Right hindlimb (tissue), 1 donor: ENCODE measurements around the gene FBN2.
A peak's percentile ranks its signal among the peaks of the same experiment; 100 is the strongest.

Experiments used
- DNase-seq: peaks from one replicate; pipeline ENCODE4 v3.0.0-alpha.2; 2018

Gene FBN2

GRCh38 chr5:128538000-128538249, at the start of gene FBN2:
Gene FBN2 (minus strand): TSS chr5:128538245. CDS start chr5:128537603, 642 bp downstream.
- DNase-seq: no peak

DNA sequence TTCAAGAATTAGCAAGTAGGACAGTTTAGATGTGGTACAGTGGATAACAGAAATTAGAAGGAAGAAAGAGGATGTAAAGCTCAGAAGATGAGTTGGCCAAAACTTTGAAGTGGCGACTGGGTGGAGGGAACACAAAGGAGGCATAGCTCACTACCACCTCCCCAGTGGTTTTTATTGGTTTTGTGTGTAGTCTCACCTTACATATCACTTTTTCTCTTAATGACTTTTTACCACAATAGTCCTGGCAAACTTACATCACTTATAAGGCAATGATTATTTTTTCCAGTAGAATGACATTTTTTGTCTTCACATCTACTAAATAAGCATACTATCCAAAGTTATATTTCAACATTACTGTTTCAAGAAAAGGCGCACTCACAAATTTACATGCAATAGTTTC, 49.2 kb upstream of the FBN2 start:
- DNase-seq: no peak

DNA sequence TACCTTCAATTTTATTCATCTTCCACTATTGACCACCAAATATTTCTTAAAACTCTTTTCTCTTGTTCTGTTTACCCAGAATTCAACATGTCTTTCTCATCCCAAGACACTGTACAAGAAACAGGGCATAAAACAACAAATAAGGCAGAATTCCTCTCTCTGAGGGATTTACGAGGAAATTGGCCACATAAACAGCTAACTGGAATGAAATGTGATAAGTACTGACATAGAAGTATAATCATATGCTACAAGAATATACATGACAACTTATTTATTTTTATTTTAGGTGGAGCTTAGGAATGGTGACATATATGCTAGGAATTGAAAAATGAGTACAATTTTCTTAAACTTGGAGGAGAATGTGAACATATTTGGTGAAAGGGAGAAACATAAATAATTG, 48.8 kb upstream of the FBN2 start:
- no peak for DNase-seq

- DNase-seq: no peak
These were observed 41.6 kb upstream of the FBN2 start for GRCh38 chr5:128579639-128580038.

DNA sequence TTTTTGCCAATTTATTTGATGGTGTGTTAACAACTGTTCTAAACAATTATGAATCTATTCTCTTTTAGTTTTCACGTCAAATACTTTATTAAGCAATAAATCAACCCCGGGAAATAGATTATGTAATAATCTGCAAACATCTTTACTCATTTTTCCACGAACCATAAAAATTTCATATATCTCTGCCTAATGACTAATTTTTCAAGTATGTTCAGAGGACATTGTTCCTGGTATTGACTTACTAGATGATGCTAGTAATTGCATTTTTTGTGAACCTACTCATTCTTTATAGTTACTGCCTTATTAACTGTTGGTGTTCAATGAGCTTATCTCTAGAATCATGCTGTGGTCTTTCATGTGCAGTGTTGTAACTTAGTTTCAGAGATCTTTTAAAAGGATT, 41.0 kb upstream of the FBN2 start:
- DNase-seq: no peak

DNA sequence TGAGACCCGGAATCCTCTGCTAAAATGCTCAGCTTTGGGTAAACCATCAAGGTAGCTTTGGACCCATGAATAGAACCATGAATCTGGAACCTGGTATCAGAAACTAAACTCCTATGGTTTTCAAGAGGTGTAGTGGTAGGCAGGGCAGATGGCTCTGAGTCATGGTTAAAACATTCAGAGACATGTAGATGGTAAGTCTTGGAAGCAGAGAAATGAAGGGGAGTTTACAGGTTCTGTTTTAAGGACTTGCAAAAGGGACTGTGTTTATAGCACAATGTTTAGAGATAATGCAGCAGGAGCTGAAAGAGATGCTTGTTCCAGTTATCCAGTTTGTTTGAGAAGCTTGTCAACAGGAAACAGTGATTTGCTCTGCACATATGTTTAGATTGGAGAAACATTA, 36.0 kb upstream of the FBN2 start:
- no peak for DNase-seq

DNA sequence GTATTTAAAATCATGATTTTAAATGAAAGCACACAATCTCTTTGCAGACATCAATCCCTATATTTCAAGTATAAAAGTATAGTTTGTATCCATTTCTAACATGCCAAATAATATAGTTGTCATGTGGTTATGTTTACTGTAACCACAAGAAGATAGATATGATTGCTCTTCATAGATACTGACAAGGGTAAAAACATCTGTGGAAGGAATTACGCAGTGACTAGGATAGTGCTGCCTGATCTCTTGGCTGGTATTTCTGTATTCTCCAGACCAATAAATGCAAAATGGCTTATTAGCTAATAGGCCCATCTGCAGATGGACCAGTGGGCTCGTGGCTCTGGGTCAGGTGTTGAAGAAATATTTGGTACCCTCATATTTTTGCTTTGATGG, 34.9 kb upstream of the FBN2 start:
- no peak for DNase-seq

DNA sequence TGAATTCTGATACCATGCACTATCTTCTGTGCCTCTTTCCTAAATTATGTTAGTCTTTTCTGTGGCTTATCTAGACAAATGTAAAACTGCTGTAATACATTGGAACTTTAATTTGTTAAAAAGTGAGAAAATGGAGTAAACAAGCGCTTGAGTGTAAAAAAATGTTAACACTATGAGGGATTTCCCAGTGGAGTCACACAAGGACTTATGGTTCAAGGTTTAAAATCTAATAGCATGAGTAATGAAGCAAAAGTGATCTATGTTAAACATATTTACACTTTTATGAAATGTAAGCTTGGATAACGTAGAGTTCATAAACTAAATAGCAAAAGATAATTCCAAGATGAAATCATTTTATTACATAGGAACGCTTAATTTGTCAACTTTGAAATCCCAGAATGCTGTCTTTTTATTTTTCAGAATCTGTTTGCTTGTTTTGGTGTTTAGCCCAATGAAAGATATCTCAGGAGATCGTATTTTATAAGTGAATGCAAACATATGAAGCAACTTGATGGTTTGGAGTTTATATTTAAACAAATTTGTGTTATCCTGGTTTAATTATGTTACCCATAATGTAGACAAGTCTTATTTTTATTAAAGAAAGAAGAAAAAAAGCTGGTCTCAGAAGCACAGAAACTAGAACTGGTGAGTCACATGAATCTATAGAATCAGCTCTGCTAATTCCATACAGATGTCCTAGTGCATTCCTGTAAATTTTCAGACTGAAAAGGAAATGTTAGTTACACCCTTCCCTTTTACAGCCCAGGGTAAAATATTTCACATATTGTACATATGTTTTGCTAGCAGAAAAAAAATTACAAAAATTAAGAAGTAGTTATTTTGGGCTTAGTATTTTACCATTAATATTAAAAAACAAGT, 34.2 kb upstream of the FBN2 start:
- no peak for DNase-seq

- no peak for DNase-seq
These were observed 28.1 kb upstream of the FBN2 start for GRCh38 chr5:128566178-128566577.

DNA sequence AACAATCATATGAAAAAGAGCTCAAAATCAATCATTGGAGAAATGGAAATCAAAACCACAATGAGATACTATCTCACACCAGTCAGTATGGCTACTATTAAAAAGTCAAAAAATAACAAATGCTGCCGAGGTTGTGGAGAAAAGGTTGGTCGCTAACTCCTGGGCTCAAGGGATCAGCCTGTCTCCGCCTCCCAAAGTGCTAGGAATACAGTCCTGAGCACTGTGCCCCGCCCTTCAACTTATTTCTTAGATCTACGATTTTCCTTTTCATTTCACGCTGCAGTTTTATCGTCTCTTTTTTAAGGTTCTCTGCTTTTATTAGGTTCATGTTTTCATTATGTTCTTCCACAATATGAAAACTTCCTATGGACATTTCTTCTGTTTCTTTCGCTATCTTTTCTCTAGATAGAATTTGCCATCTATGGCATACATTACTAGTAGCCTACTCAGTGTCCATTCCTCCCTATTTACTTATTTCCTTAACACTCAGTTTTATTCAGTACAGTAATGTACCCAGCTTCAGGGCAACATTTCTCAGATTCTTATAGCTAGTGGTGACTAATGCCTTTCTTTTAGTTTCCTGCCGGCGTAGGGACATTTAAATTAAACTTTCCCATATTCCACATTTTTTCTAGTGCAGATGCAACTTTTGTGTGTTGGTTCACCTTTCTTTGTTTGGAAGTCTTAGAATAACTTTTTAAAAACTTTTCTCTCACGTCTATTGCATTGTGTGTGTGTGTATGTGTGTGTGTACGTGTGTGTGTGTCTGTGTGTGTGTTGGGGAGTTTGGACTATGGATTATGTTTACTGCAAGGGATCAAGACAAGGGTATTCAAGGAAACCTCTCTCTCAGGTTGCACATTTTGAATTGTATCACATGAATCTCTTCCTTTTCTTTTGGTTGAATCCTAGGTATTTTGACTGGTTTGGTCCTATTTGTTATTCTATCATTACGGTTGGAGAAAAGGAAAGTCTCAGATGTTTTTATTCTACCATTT, 21.6 kb upstream of the FBN2 start:
- no peak for DNase-seq

DNA sequence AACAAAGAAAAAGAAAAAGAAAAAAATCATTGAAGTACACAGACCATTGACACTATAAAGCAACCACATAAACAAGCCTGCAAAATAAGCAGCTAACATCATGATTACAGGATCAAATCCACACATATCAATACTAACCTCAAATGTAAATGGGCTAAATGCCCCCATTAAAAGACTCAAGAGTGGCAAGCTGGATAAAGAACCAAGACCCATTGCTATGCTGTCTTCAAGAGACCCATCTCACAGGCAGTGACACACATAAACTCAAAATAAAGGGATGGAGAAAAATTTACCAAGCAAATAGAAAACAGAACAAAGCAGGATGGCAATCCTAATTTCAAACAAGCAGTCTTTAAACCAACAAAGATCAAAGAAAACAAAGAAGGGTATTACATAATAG, 15.7 kb upstream of the FBN2 start:
- no peak for DNase-seq

GRCh38 chr5:128551476-128551875, 13.4 kb upstream of the FBN2 start:
- no peak for DNase-seq

GRCh38 chr5:128549496-128549895, 11.5 kb upstream of the FBN2 start:
- no peak for DNase-seq

DNA sequence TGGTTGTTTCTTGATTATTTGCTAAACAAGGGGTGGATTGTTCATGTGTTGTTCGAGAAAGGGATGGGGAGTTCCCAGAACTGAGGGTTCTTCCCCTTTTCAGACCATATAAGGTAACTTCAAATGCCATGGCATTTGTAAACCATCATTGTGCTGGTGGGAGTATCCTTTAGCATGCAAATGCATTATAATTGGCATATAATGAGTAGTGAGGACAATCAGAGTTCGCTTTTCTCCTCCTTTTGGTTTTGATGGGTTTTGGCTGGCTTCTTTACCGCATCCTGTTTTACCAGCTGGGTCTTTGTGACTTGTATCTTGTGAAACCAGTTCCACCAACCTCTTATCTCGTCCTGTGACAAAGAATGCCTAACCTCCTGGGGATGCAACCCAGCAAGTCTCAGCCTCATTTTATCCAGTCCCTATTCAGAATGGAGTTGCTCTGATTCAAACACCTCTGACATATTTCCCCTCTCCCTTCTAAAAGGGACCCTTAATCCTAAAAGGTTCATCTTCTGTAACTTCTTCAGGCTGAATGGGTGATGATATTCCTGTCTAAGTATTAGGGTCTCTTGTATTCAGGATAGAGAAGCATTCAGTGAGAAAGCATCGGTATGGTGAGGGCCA, 8.7 kb upstream of the FBN2 start:
- no peak for DNase-seq

- no peak for DNase-seq
These were observed 3.3 kb upstream of the FBN2 start for GRCh38 chr5:128541385-128541784.

- peak; percentile 67 for DNase-seq
These were observed 989 bp upstream of the FBN2 start for GRCh38 chr5:128539038-128539429.

- peak; percentile 97 for DNase-seq
These were observed 399 bp upstream of the FBN2 start for GRCh38 chr5:128538250-128539037.

GRCh38 chr5:128537221-128537999, 635 bp downstream of the FBN2 start:
- DNase-seq: peak; percentile 67

- peak; percentile 64 for DNase-seq
These were observed 1.5 kb downstream of the FBN2 start for GRCh38 chr5:128536254-128537220.

- no peak for DNase-seq
These were observed 2.8 kb downstream of the FBN2 start for GRCh38 chr5:128535251-128535650.

- peak; percentile 80 for DNase-seq
These were observed 3.3 kb downstream of the FBN2 start for GRCh38 chr5:128534726-128535125.
